HEK293 (cell line): ENCODE data around the gene PRR19.

Source experiments
- CTCF ChIA-PET: fragments of 350-600 bp; formaldehyde crosslinking; extraction: SDS; loops from one replicate; lab custom pipeline; 2021; ENCODE audit warnings: antibody characterized with exemption; lab: Yijun Ruan, JAX
- POLR2A ChIA-PET: fragments of 300-600 bp; formaldehyde crosslinking; extraction: SDS; loops from one replicate; lab custom pipeline; 2020; ENCODE audit warnings: antibody characterized with exemption, inconsistent platforms; lab: Yijun Ruan, JAX
- H3K27ac ChIP-seq: fragments of 200-500 bp; sonication (Bioruptor generic); 2 replicates; pipeline ENCODE4 v1.5.1; 2014; ENCODE audit warnings: low read depth, low read length, control low read depth, inconsistent platforms; ENCODE audit errors: extremely low read depth
- H3K36me3 ChIP-seq, 2 experiments: fragments of 200-500 bp in 1 of 2; sonication (Bioruptor generic) in 1 of 2; 1 replicate in 1 of 2; 2 replicates in 1 of 2; pipeline ENCODE4 v1.5.1; 2014 to 2017; ENCODE audit warnings: inconsistent platforms in 2 of 2, low read length in 2 of 2; ENCODE audit not compliant: control insufficient read depth in 2 of 2, insufficient read depth in 1 of 2
- H3K4me1 ChIP-seq: fragments of 200-500 bp; sonication (Bioruptor generic); 2 replicates; pipeline ENCODE4 v1.5.1; 2014; ENCODE audit warnings: mild to moderate bottlenecking, low read length, inconsistent platforms; ENCODE audit not compliant: control insufficient read depth, insufficient read depth
- H3K4me3 ChIP-seq: 2 replicates; pipeline ENCODE4 v1.5.1; 2011; ENCODE audit warnings: low read depth, mild to moderate bottlenecking, control low read depth, low read length, moderate library complexity
- H3K9me3 ChIP-seq: fragments of 200-500 bp; sonication (Bioruptor generic); 2 replicates; pipeline ENCODE4 v1.5.1; 2014; ENCODE audit warnings: low read depth, low read length, inconsistent platforms; ENCODE audit not compliant: control insufficient read depth, insufficient read depth
- GLIS1 ChIP-seq: fragments of 450-650 bp; formaldehyde crosslinking; IDR thresholded peaks from 2 replicates; pipeline ENCODE4 v1.5.1; 2016; ENCODE audit warnings: missing biosample characterization, missing genetic modification characterization
- GLIS2 ChIP-seq: fragments of 450-650 bp; formaldehyde crosslinking; IDR thresholded peaks from 2 replicates; pipeline ENCODE4 v1.5.1; 2016; ENCODE audit warnings: missing biosample characterization, missing genetic modification characterization
- HOXA7 ChIP-seq: sonication (generic); formaldehyde crosslinking; IDR thresholded peaks from 2 replicates; pipeline ENCODE4 v1.8.1; 2022; ENCODE audit warnings: missing genetic modification reagents, borderline replicate concordance
- SP2 ChIP-seq: fragments of 450-650 bp; formaldehyde crosslinking; IDR thresholded peaks from 2 replicates; pipeline ENCODE4 v1.5.1; 2016; ENCODE audit warnings: missing biosample characterization, missing genetic modification characterization
- ZFHX2 ChIP-seq: fragments of 450-650 bp; formaldehyde crosslinking; conservative IDR thresholded peaks from 2 replicates; pipeline ENCODE4 v1.5.1; 2016; ENCODE audit warnings: missing biosample characterization, missing genetic modification characterization
- ZIC2 ChIP-seq: fragments of 450-650 bp; formaldehyde crosslinking; IDR thresholded peaks from 2 replicates; pipeline ENCODE4 v1.5.1; 2016; ENCODE audit warnings: missing biosample characterization, missing genetic modification characterization
- ZNF341 ChIP-seq: fragments of 450-650 bp; formaldehyde crosslinking; IDR thresholded peaks from 2 replicates; pipeline ENCODE4; 2016; ENCODE audit warnings: low read depth, missing biosample characterization, missing genetic modification characterization
- ZNF596 ChIP-seq: fragments of 450-650 bp; IDR thresholded peaks from 2 replicates; pipeline ENCODE4 v1.5.0; 2018; ENCODE audit warnings: missing biosample characterization, mild to moderate bottlenecking, missing genetic modification characterization, moderate library complexity
- ZNF600 ChIP-seq: fragments of 450-650 bp; formaldehyde crosslinking; IDR thresholded peaks from 2 replicates; pipeline ENCODE4 v1.5.1; 2016; ENCODE audit warnings: missing biosample characterization, missing genetic modification characterization
- ZNF623 ChIP-seq: fragments of 450-650 bp; formaldehyde crosslinking; IDR thresholded peaks from 2 replicates; pipeline ENCODE4 v1.5.1; 2016; ENCODE audit warnings: missing biosample characterization, missing genetic modification characterization
- ZNF747 ChIP-seq: fragments of 450-650 bp; formaldehyde crosslinking; IDR thresholded peaks from 2 replicates; pipeline ENCODE4 v1.5.1; 2016; ENCODE audit warnings: missing biosample characterization, missing genetic modification characterization
- ZNF837 ChIP-seq: fragments of 450-650 bp; formaldehyde crosslinking; IDR thresholded peaks from 2 replicates; pipeline ENCODE4 v1.5.1; 2016; ENCODE audit warnings: missing biosample characterization, missing genetic modification characterization
- TF ChIP-seq, protein P1 (sequence below): fragments of 450-650 bp; formaldehyde crosslinking; IDR thresholded peaks from 2 replicates; pipeline ENCODE4 v1.5.1; 2017; ENCODE audit warnings: missing biosample characterization, missing genetic modification characterization
- TF ChIP-seq, protein P2 (sequence below): sonication (generic); formaldehyde crosslinking; IDR thresholded peaks from 2 replicates; pipeline ENCODE4 v1.8.1; 2022; ENCODE audit warnings: mild to moderate bottlenecking, moderate library complexity, missing genetic modification reagents
- TF ChIP-seq, protein P3 (sequence below): fragments of 450-650 bp; formaldehyde crosslinking; IDR thresholded peaks from 2 replicates; pipeline ENCODE4 v1.5.1; 2016; ENCODE audit warnings: missing biosample characterization, missing genetic modification characterization, borderline replicate concordance
- TF ChIP-seq, protein P4 (sequence below): fragments of 450-650 bp; formaldehyde crosslinking; IDR thresholded peaks from 2 replicates; pipeline ENCODE4 v1.5.1; 2016; ENCODE audit warnings: missing biosample characterization, missing genetic modification characterization
- TF ChIP-seq, protein P5 (sequence below): fragments of 450-650 bp; formaldehyde crosslinking; IDR thresholded peaks from 2 replicates; pipeline ENCODE4 v1.5.1; 2017; ENCODE audit warnings: missing biosample characterization, missing genetic modification characterization
- TF ChIP-seq, protein P6 (sequence below): fragments of 450-650 bp; formaldehyde crosslinking; IDR thresholded peaks from 2 replicates; pipeline ENCODE4 v1.5.1; 2017; ENCODE audit warnings: missing biosample characterization, mild to moderate bottlenecking, missing genetic modification characterization, moderate library complexity
- TF ChIP-seq, protein P7 (sequence below): fragments of 450-650 bp; formaldehyde crosslinking; IDR thresholded peaks from 2 replicates; pipeline ENCODE4 v1.5.1; 2016; ENCODE audit warnings: missing biosample characterization, missing genetic modification characterization
- TF ChIP-seq, protein P8 (sequence below): fragments of 450-650 bp; formaldehyde crosslinking; IDR thresholded peaks from 2 replicates; pipeline ENCODE4 v1.5.1; 2016; ENCODE audit warnings: missing biosample characterization, missing genetic modification characterization

PRR19 gene

DNA sequence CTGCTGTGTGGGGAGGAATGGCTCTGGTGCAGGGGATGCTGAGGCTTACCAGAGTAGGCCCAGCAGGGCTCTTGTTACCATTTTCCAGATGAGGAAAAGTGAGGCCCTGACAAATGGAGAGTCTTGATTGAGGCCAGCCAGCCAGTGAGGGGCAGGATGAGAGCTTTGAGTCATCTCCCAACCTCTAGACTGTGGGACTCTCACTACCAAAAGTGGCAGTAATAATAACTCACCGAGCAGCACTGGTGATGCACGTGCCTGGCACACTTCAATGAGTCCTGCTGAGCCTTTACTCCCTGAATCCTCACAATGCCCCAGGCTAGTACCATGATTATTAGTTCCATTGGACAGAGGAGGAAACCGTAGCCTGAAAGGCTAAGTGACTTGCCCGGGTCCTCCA lies 25.1 kb upstream of the PRR19 start (continued):
- TF ChIP-seq, protein P1, sequence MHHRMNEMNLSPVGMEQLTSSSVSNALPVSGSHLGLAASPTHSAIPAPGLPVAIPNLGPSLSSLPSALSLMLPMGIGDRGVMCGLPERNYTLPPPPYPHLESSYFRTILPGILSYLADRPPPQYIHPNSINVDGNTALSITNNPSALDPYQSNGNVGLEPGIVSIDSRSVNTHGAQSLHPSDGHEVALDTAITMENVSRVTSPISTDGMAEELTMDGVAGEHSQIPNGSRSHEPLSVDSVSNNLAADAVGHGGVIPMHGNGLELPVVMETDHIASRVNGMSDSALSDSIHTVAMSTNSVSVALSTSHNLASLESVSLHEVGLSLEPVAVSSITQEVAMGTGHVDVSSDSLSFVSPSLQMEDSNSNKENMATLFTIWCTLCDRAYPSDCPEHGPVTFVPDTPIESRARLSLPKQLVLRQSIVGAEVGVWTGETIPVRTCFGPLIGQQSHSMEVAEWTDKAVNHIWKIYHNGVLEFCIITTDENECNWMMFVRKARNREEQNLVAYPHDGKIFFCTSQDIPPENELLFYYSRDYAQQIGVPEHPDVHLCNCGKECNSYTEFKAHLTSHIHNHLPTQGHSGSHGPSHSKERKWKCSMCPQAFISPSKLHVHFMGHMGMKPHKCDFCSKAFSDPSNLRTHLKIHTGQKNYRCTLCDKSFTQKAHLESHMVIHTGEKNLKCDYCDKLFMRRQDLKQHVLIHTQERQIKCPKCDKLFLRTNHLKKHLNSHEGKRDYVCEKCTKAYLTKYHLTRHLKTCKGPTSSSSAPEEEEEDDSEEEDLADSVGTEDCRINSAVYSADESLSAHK (tag by site-specific recombination) = no peak

DNA sequence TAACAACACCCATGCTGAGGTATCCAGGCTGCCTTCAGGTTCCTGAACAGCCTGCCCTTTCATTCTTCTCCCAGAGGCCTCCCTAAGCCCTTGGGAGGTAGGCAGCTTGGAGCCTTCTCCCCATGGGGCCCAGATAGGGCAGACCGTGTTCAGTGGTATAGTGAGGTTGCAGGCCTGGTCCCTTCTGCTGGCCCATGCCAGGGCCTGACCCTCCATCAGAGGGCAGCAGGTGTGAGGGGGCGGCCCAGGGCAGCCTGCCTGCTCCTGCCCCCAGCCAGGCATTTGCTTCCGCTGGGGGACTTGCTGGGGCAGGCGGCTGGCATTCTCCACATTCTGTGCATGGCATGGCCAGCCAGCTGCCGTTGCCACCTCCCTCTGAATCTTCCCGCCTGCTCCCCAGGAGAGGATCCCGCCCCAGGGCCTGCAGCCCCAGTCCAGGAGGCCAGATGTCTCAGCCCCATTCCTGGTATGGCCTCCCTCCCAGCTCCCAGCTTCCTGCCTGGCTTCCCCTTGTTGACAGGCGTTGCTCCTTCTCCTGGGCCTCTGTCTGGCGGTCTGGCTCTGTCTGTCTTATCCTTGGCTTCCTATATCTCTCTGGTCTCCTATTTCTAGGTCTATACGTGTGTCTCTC lies 24.0 kb upstream of the PRR19 start:
- TF ChIP-seq, protein P2, sequence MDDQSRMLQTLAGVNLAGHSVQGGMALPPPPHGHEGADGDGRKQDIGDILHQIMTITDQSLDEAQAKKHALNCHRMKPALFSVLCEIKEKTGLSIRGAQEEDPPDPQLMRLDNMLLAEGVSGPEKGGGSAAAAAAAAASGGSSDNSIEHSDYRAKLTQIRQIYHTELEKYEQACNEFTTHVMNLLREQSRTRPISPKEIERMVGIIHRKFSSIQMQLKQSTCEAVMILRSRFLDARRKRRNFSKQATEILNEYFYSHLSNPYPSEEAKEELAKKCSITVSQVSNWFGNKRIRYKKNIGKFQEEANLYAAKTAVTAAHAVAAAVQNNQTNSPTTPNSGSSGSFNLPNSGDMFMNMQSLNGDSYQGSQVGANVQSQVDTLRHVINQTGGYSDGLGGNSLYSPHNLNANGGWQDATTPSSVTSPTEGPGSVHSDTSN (CRISPR knock-in tag) = no peak
- TF ChIP-seq ZIC2 (tag by site-specific recombination) = peak; percentile 71
- TF ChIP-seq, protein P3, sequence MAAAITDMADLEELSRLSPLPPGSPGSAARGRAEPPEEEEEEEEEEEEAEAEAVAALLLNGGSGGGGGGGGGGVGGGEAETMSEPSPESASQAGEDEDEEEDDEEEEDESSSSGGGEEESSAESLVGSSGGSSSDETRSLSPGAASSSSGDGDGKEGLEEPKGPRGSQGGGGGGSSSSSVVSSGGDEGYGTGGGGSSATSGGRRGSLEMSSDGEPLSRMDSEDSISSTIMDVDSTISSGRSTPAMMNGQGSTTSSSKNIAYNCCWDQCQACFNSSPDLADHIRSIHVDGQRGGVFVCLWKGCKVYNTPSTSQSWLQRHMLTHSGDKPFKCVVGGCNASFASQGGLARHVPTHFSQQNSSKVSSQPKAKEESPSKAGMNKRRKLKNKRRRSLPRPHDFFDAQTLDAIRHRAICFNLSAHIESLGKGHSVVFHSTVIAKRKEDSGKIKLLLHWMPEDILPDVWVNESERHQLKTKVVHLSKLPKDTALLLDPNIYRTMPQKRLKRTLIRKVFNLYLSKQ (tag by site-specific recombination) = no peak
- no peak for TF ChIP-seq ZNF623 (tag by site-specific recombination)
- no peak for TF ChIP-seq ZNF837 (tag by site-specific recombination)
- peak; percentile 87 for TF ChIP-seq GLIS2 (tag by site-specific recombination)
- peak; percentile 75 for TF ChIP-seq ZNF600 (tag by site-specific recombination)
- TF ChIP-seq, protein P4, sequence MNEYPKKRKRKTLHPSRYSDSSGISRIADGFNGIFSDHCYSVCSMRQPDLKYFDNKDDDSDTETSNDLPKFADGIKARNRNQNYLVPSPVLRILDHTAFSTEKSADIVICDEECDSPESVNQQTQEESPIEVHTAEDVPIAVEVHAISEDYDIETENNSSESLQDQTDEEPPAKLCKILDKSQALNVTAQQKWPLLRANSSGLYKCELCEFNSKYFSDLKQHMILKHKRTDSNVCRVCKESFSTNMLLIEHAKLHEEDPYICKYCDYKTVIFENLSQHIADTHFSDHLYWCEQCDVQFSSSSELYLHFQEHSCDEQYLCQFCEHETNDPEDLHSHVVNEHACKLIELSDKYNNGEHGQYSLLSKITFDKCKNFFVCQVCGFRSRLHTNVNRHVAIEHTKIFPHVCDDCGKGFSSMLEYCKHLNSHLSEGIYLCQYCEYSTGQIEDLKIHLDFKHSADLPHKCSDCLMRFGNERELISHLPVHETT = no peak
- peak; percentile 52; the same call in 1 of the 2 replicates for TF ChIP-seq SP2
- 0 out of 2 replicates have a peak, but pooled peaks have one; percentile 7 for TF ChIP-seq ZFHX2
- no peak for TF ChIP-seq ZNF596
- TF ChIP-seq ZNF341 (tag by site-specific recombination) = peak; percentile 49; the same call in 1 of the 2 replicates
- peak; percentile 99 for TF ChIP-seq GLIS1 (tag by site-specific recombination)
- no peak for TF ChIP-seq ZNF747
- TF ChIP-seq, protein P5, sequence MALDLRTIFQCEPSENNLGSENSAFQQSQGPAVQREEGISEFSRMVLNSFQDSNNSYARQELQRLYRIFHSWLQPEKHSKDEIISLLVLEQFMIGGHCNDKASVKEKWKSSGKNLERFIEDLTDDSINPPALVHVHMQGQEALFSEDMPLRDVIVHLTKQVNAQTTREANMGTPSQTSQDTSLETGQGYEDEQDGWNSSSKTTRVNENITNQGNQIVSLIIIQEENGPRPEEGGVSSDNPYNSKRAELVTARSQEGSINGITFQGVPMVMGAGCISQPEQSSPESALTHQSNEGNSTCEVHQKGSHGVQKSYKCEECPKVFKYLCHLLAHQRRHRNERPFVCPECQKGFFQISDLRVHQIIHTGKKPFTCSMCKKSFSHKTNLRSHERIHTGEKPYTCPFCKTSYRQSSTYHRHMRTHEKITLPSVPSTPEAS (tag by site-specific recombination) = no peak
- TF ChIP-seq, protein P6, sequence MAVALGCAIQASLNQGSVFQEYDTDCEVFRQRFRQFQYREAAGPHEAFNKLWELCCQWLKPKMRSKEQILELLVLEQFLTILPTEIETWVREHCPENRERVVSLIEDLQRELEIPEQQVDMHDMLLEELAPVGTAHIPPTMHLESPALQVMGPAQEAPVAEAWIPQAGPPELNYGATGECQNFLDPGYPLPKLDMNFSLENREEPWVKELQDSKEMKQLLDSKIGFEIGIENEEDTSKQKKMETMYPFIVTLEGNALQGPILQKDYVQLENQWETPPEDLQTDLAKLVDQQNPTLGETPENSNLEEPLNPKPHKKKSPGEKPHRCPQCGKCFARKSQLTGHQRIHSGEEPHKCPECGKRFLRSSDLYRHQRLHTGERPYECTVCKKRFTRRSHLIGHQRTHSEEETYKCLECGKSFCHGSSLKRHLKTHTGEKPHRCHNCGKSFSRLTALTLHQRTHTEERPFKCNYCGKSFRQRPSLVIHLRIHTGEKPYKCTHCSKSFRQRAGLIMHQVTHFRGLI = no peak
- 0 out of 2 replicates have a peak, but pooled peaks have one; percentile 69 for TF ChIP-seq HOXA7 (CRISPR knock-in tag)
- TF ChIP-seq, protein P7, sequence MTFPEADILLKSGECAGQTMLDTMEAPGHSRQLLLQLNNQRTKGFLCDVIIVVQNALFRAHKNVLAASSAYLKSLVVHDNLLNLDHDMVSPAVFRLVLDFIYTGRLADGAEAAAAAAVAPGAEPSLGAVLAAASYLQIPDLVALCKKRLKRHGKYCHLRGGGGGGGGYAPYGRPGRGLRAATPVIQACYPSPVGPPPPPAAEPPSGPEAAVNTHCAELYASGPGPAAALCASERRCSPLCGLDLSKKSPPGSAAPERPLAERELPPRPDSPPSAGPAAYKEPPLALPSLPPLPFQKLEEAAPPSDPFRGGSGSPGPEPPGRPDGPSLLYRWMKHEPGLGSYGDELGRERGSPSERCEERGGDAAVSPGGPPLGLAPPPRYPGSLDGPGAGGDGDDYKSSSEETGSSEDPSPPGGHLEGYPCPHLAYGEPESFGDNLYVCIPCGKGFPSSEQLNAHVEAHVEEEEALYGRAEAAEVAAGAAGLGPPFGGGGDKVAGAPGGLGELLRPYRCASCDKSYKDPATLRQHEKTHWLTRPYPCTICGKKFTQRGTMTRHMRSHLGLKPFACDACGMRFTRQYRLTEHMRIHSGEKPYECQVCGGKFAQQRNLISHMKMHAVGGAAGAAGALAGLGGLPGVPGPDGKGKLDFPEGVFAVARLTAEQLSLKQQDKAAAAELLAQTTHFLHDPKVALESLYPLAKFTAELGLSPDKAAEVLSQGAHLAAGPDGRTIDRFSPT = peak; percentile 63; the same call in 1 of the 2 replicates
- TF ChIP-seq, protein P8, sequence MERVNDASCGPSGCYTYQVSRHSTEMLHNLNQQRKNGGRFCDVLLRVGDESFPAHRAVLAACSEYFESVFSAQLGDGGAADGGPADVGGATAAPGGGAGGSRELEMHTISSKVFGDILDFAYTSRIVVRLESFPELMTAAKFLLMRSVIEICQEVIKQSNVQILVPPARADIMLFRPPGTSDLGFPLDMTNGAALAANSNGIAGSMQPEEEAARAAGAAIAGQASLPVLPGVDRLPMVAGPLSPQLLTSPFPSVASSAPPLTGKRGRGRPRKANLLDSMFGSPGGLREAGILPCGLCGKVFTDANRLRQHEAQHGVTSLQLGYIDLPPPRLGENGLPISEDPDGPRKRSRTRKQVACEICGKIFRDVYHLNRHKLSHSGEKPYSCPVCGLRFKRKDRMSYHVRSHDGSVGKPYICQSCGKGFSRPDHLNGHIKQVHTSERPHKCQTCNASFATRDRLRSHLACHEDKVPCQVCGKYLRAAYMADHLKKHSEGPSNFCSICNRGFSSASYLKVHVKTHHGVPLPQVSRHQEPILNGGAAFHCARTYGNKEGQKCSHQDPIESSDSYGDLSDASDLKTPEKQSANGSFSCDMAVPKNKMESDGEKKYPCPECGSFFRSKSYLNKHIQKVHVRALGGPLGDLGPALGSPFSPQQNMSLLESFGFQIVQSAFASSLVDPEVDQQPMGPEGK (tag by site-specific recombination) = peak; percentile 52
- POLR2A ChIA-PET = interaction anchor here (0.6 to 12.3 kb wide), 5 partner anchors 9 to 271 kb away, joined by 3 to 242 read pairs (median 4); partner anchors contain the start of genes CIC and GSK3A

More for the DNA sequence above, 24.0 kb upstream of the PRR19 start:
- Histone ChIP-seq H3K27ac (peak overlapping the region; percentile 20), H3K4me1 (peaks cover 32% of the 10 kb centered on the region), H3K36me3 (peaks cover 5 to 31% of the 10 kb centered on the region in 2 experiments), H3K9me3 (no peaks in the 10 kb centered on the region), H3K4me3 (no peak overlapping the region)
- CTCF ChIA-PET = interaction anchor here (0.7 to 7.5 kb wide), 8 partner anchors 8 to 145 kb away, joined by 3 to 276 read pairs (median 6); partner anchors contain the start of genes CIC and GSK3A
